ENCODE results near the gene PRSS27. TPM values are rescaled to one million over a fixed set of nuclear protein-coding genes. Genes with fewer than 3 reads are reported as not detected.

The PRSS27 gene
- polyA plus RNA-seq, 1 donor (not counting 4 experiments of a cell fraction or from before 2014, with no cell fraction given) = 0.20 TPM

- H3K4me2 ChIP-seq (ENCODE audit: control insufficient read depth, extremely low read depth, insufficient read depth, low read depth, low read length) = no peak overlapping the region
- no peaks in the 10 kb centered on the region for H3K4me1 ChIP-seq (ENCODE audit: control insufficient read depth, extremely low read depth, insufficient read depth, low read length)
- H3K9me3 ChIP-seq (ENCODE audit: control insufficient read depth, low read depth, low read length) = no peaks in the 10 kb centered on the region
- H3K9ac ChIP-seq (ENCODE audit: control insufficient read depth, extremely low read depth, insufficient read depth, low read length) = no peak overlapping the region
- no peaks in the 10 kb centered on the region for H3K9me1 ChIP-seq (ENCODE audit: control insufficient read depth, extremely low read depth, insufficient read depth, low read length)
- dilution Hi-C loops (cut with MboI; ENCODE audit: extremely low pct_ligation_motif_present, low sequenced_read_pairs) = no loop called here
- no peaks in the 10 kb centered on the region for H3K27me3 ChIP-seq (ENCODE audit: control insufficient read depth, extremely low read depth, insufficient read depth, low read length)
- H2AFZ ChIP-seq (ENCODE audit: control insufficient read depth, low read length) = no peak overlapping the region
- FAIRE-seq = no peak
- no peaks in the 10 kb centered on the region for H4K20me1 ChIP-seq (ENCODE audit: control insufficient read depth, extremely low read depth, insufficient read depth, low read length)
- H3K27ac ChIP-seq (ENCODE audit: control insufficient read depth, insufficient read depth, low read length) = no peak overlapping the region
- H3K4me3 ChIP-seq (ENCODE audit: control insufficient read depth in 2 of 3, extremely low read depth in 1 of 3, insufficient read depth in 2 of 3, low read depth in 1 of 3, low read length in 3 of 3) = no peak overlapping the region
- no peak for DNase-seq (ENCODE audit: low read depth, low spot score)
- H3K79me2 ChIP-seq (ENCODE audit: control insufficient read depth, insufficient read depth, low read length) = no peaks in the 10 kb centered on the region
- H3K36me3 ChIP-seq (ENCODE audit: control insufficient read depth in 2 of 2, extremely low read depth in 1 of 2, insufficient read depth in 2 of 2, low read length in 2 of 2) = peaks cover 8 to 41% of the 10 kb centered on the region in 2 experiments
- TF ChIP-seq CTCF (optimal IDR thresholded peaks at IDR 0.05 in 1 of 3, IDR thresholded peaks at IDR 0.05 in 1 of 3, conservative IDR thresholded peaks at IDR 0.05 in 1 of 3; ENCODE audit: extremely low read depth in 1 of 3, insufficient read depth in 2 of 3, low read length in 3 of 3) = no peak
- no peak for TF ChIP-seq EZH2 (IDR thresholded peaks at IDR 0.05; ENCODE audit: low read length)
These were observed 13.3 kb downstream of the PRSS27 start for GRCh38 chr16:2706611-2707311.

DNA sequence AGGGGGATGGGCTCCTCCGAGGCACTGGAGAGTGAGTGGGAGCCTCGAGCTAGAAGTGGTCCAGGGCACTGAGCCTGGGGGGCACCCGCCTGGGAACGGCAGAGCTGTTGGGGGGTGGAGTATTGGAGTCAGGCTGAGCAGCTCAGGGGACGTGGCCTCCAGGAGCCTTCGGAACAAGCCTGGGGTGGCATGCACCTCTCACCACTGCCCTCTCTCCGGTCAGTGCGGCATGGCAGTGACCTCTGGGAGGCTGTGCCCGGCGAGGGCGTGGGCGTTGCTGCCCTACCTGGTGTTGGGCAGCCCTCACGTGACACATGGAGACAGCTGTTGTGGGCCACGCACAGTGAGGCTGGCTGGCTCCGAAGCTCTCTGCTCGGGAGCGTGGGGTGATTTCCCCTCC, 13.9 kb downstream of the PRSS27 start:
- Histone ChIP-seq H3K9me3 (ENCODE audit: control insufficient read depth, low read depth, low read length) (no peaks in the 10 kb centered on the region), H2AFZ (ENCODE audit: control insufficient read depth, low read length) (no peak overlapping the region), H3K4me2 (ENCODE audit: control insufficient read depth, extremely low read depth, insufficient read depth, low read depth, low read length) (no peak overlapping the region), H3K79me2 (ENCODE audit: control insufficient read depth, insufficient read depth, low read length) (no peaks in the 10 kb centered on the region), H4K20me1 (ENCODE audit: control insufficient read depth, extremely low read depth, insufficient read depth, low read length) (no peaks in the 10 kb centered on the region), H3K27me3 (ENCODE audit: control insufficient read depth, extremely low read depth, insufficient read depth, low read length) (no peaks in the 10 kb centered on the region), H3K4me3 (ENCODE audit: control insufficient read depth in 2 of 3, extremely low read depth in 1 of 3, insufficient read depth in 2 of 3, low read depth in 1 of 3, low read length in 3 of 3) (no peak overlapping the region), H3K27ac (ENCODE audit: control insufficient read depth, insufficient read depth, low read length) (no peak overlapping the region), H3K9ac (ENCODE audit: control insufficient read depth, extremely low read depth, insufficient read depth, low read length) (no peak overlapping the region), H3K4me1 (ENCODE audit: control insufficient read depth, extremely low read depth, insufficient read depth, low read length) (no peaks in the 10 kb centered on the region), H3K9me1 (ENCODE audit: control insufficient read depth, extremely low read depth, insufficient read depth, low read length) (no peaks in the 10 kb centered on the region), H3K36me3 (ENCODE audit: control insufficient read depth in 2 of 2, extremely low read depth in 1 of 2, insufficient read depth in 2 of 2, low read length in 2 of 2) (peaks cover 9 to 47% of the 10 kb centered on the region in 2 experiments)
- TF ChIP-seq EZH2 (IDR thresholded peaks at IDR 0.05; ENCODE audit: low read length) (no peak), CTCF (optimal IDR thresholded peaks at IDR 0.05 in 1 of 3, IDR thresholded peaks at IDR 0.05 in 1 of 3, conservative IDR thresholded peaks at IDR 0.05 in 1 of 3; ENCODE audit: extremely low read depth in 1 of 3, insufficient read depth in 2 of 3, low read length in 3 of 3) (no peak)
- DNase-seq (ENCODE audit: low read depth, low spot score) (no peak), FAIRE-seq (no peak)
- dilution Hi-C loops (cut with MboI; ENCODE audit: extremely low pct_ligation_motif_present, low sequenced_read_pairs) = no loop called here
